GM19455 (cell line): ENCODE measurements around the gene TMIGD3.

Experiments
- ATAC-seq: cut with Tn5 transposase; IDR thresholded peaks from one replicate; pipeline ENCODE4 v1.9.1; 2021; ENCODE audit not compliant: unreplicated experiment

Gene TMIGD3

DNA sequence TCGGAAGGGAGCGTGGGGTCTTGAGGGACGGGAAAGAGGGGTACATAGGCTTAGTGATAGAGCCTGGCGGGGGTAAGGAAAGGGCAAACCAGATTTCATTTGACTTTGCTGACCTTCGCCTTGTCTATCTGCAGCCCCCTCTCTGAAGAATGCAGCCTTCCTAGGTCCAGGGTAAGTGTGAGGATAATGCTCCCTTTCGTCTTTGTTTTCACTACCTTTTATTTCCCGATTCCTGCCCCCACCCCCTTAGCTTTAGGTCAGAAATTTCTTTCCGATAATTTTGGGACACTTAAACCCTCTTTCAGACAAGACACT is 53.8 kb downstream of the TMIGD3 start:
- ATAC-seq, result no peak

DNA sequence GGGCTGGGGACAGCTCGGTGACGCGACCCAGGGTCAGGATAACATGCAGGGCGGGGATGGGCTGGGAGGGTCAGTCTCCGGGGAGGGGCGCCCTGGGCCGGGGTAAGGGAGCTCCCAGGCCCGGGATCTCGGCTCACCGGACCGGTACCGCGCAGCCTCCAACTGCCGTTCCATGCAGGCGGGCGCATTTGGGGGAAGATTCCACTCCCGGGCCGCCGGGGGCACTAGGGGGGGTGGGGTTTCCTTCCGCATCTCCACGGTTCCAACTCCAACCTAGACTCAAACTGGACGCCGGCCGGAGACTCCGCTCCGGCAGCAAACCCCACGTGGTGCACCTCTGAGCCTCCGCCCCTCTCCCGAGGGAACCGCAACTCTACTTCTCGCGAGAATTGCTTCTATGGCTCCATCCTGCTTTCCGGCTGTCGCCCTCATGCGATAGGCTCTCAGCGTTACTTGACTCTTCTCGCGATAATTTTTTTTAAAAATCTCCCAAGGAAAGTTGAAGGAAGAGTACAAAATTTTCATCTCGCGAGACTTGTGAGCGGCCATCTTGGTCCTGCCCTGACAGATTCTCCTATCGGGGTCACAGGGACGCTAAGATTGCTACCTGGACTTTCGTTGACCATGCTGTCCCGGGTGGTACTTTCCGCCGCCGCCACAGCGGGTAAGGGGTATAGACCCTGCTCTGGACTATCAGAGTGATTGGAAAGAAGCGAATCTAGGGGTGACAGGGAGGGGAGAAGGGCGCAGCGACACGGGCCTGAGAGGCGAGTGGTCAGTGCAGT is 54.3 kb downstream of the TMIGD3 start, which contains the start of the genes ATP5PB and WDR77:
Gene ATP5PB, plus strand, starts transcription at position 547 of the 785 bp plus-strand sequence. Its CDS starts 78 bp downstream, at position 625.
Gene WDR77, minus strand, starts transcription at position 339 of the 785 bp plus-strand sequence. Its CDS starts 87 bp downstream, at position 252.
- peak; percentile 94 for ATAC-seq

DNA sequence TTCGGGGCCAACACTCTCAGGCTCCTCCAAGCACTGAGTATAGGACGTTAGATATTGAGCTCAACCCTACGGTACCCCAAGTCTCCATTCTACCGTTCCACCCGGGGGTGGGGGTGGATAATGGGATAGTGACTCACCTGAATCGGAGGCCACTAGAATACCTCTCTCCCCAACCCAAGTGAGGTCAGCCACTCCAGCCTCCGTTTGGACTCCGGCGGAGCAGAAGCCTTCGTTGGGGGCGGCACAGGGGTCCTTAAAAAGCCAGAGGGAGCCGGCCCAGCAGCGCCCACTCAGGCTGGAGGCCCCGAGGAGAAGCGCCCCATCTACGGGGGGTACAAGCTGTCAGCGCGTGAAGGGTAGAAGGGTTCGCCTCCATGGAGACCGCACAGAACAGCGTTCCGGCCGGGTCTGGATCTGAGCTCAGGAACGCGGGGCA is 54.9 kb downstream of the TMIGD3 start:
- ATAC-seq, result peak; percentile 26

DNA sequence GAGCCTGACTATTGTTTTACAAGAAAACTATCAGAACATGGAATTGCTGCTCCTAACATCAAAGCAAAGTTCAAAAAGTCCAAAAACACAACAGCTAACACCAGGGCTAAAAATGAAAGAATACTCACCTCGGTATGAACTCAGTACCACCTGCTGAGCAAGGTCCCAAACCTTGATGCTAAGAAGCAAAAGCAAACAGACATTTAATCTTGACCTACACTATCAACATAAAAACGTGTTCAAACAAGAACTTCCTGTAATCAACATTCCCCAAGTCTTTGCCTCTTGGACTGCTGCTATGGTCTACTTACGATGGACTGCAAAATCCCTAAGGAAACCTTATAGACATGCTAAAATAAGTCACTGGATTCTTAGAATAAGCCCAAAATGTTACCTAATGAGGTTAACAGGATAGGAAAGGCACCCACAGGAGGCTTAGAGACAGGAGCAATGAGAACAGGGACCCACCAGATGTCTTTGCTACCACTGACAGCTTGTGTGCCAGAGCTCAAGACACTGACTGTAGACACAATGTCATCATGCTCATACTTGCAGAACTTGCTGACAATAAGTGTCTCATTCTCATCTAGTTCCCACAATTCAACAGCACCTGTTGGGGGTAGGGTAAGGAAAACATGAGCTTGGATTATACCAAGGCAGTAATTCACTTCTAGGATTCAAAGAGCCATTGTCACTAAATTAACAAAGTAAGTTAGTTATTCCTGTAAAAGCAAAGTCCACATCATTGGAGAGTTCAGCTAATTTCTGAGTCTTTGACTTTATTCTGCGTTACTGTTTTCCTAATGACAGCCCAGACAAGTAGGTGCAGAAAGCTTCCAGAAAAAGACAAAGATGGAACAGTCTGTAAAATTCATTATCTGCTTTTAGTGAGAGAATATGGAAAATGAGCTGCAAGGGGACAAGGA is 56.2 kb downstream of the TMIGD3 start:
- no peak for ATAC-seq

DNA sequence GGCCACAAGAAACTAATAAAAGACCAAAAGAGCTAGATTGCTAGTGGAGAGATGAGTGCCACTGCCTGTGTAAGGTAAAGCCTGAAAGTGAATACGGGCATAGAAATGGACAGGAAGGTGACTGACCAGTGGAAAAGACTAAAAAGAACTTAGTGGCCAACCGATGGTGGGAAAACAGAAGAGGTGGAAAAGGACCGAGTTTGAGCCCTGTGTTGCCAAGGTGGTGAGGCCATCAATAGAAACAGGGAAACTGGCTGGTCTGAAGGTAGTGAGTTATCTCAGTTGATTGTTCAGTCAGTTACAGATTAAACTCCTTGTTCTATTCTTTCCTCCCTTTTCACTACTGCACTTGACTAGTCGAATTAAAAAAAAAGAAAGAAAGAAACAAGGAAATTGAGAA is 56.9 kb downstream of the TMIGD3 start:
- no peak for ATAC-seq

DNA sequence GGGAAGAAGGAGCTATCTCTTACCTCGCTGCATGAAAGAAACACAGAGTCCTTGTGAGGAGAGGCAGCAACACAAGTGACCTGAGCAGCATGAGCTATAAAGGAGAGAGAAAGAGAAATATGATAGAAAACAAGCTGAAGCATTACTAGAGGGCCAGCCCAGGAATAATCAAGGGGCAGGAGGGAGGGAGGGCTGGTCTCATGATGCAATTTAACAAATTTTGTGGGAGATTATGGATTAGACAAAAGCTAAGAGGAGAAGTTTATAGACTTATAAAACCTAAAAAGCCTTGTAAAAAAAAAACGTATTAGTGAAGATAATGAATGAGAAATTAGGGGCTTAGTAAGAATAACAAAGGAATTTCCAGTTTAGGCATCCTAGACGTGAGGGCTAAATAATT is 59.4 kb downstream of the TMIGD3 start:
- ATAC-seq, result no peak

DNA sequence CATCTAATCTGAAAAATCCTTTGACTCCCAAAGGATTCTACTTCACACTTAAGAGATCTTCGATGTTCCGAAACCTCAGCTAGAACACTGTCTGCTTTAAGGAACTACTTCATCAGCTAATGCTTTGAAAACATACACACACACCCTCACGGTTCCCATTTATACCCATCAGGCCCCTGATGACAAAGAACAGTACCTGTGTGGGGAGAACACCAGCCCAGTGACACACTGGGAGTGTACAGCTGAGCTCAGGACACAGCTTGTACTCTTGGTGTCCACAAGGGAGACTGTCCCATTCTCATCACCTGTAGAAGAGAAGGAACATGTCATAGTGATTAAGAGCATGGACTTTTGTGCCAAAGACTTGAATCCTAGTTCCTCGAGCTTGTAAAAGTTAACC is 61.0 kb downstream of the TMIGD3 start:
- ATAC-seq, result no peak

DNA sequence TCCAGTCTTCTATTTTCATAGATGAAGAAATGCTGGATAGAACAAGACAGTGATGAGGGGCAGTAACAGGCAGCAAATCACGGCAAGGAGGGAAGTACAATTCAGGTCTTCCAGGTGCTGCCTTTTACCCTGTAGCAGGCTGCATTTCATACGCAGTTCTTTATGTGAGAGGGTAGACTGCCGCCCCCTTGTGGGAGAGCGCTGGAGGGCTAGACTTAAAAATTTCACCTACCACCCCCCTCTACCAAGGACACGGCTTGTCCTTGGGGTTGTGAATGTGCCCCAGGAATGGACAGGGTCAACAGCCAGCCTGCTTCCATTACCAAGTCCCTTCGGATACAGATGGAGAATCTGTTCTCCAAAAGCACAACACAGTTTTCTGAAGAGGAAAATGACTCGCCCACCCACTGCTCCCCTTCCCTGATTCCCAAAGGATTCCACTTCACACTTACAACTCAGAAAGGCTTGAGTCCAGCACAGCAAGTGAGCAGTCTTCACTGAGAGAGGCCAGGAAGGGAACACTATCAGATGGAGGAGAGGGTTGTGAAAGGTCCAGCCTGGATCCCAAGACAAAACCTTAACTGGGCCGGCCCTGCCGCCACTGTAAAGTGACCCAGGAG is 61.8 kb downstream of the TMIGD3 start:
- no peak for ATAC-seq

DNA sequence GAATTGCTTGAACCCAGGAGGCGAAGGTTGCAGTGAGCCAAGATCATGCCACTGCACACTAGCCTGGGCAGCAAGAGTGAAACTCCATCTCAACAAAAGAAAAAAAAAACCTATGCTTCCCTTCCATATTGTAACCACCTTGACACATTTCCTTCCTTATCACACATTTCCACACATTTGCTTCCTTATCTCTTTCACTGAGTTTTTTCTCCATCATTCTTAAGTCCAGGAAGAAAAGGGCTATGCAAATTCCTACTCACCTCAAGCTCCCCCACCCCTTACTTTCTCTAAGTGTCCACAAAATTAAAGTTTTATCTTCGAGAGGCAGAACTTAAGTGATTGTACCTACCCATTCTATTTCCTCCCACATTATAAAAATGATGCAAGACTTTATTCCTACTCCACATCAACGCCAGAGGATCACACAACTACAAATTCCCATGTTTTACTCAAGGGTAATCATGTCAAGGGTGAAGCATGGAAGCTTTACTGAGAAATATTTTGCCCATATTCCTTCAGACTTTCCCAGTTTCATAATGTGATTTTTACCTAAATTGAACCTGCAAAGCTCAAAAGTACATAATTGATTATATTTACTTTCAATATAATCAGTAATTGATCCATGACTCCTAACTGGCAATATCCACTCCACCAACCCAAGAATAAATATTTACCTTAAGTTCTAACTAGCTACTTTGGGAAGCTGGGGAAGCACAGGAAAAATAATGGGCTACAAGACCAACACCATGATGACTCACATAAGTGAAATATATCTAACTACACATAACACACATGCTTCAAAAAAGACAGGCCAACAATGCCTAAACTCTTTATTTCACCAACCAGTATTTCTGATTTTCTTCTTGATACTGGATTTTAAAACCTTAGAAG is 63.7 kb downstream of the TMIGD3 start:
- no peak for ATAC-seq

DNA sequence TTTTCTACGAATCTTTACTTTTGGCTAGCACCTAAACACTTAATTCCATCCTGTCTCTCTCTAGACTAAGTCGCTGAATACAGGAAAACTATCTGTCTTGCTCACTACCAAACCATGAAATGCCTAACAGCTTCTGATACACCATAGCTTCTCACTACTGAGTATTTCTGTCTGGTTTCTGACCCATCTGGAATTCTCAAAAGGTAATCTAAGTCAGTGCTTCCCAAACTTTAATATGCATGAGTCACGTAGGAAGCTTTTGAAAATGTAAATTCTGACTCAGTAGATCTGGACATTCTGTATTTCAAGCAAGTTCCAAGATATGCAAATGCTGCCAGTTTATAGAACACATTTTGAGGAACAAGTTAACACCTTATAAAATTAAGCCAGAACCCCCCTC is 66.7 kb downstream of the TMIGD3 start:
- no peak for ATAC-seq
